Liver (tissue), 9 donors: ENCODE results near the gene LRRC8B. TPM values are rescaled to one million over a fixed set of nuclear protein-coding genes. Genes with fewer than 3 reads are reported as not detected.

Source experiments
- DNase-seq: peaks from one replicate; pipeline ENCODE4 v3.0.0-alpha.2; 2017; ENCODE audit warnings: low spot score
- H3K27ac ChIP-seq, 2 donors: one replicate each; pipeline ENCODE4 v1.7.0; 2013; ENCODE audit warnings: inconsistent platforms in 2 of 2, low read length in 2 of 2, control low read depth in 1 of 2, low read depth in 1 of 2, mild to moderate bottlenecking in 1 of 2
- H3K27me3 ChIP-seq, 4 donors: one replicate each; pipeline versions ENCODE4 v1.6.1 to v1.7.0; 2013; ENCODE audit warnings: low read length in 3 of 4, inconsistent platforms in 1 of 4, mild to moderate bottlenecking in 1 of 4, moderate library complexity in 1 of 4; ENCODE audit not compliant: control insufficient read depth in 4 of 4, insufficient read depth in 4 of 4
- H3K36me3 ChIP-seq, 4 donors: one replicate each; pipeline versions ENCODE4 v1.6.1 to v1.7.0; 2013; ENCODE audit warnings: low read length in 3 of 4, mild to moderate bottlenecking in 3 of 4, low read depth in 1 of 4, moderate library complexity in 1 of 4; ENCODE audit not compliant: control insufficient read depth in 4 of 4, insufficient read depth in 3 of 4
- H3K4me1 ChIP-seq, 4 donors: one replicate each; pipeline versions ENCODE4 v1.6.1 to v1.7.0; 2013; ENCODE audit warnings: low read length in 3 of 4, mild to moderate bottlenecking in 3 of 4, moderate library complexity in 1 of 4; ENCODE audit not compliant: control insufficient read depth in 4 of 4, insufficient read depth in 4 of 4
- H3K4me3 ChIP-seq, 3 donors: one replicate each; pipeline versions ENCODE4 v1.6.1 to v1.7.0; 2013; ENCODE audit warnings: low read length in 3 of 3, control low read depth in 1 of 3, low read depth in 1 of 3, mild to moderate bottlenecking in 1 of 3
- H3K9ac ChIP-seq, 2 donors: one replicate each; pipeline ENCODE4 v1.7.0; 2013; ENCODE audit warnings: low read length in 2 of 2, mild to moderate bottlenecking in 2 of 2, moderate library complexity in 2 of 2, control low read depth in 1 of 2, low read depth in 1 of 2
- H3K9me3 ChIP-seq, 4 donors: one replicate each; pipeline versions ENCODE4 v1.6.1 to v1.7.0; 2013; ENCODE audit warnings: low read length in 3 of 4; ENCODE audit not compliant: control insufficient read depth in 4 of 4
- EGR1 ChIP-seq, 2 donors: IDR thresholded peaks; 2 replicates each; pipeline ENCODE4 v1.6.1; 2016 to 2018; ENCODE audit warnings: antibody characterized with exemption in 2 of 2, low read depth in 2 of 2
- FOXA2 ChIP-seq: IDR thresholded peaks from 2 replicates; pipeline ENCODE4 v1.6.1; 2016; ENCODE audit warnings: antibody characterized with exemption
- GABPA ChIP-seq, 2 donors: IDR thresholded peaks in 1 of 2; conservative IDR thresholded peaks in 1 of 2; 2 replicates each; pipeline ENCODE4 v1.6.1; 2016; ENCODE audit warnings: antibody characterized with exemption in 2 of 2, mild to moderate bottlenecking in 1 of 2, moderate library complexity in 1 of 2
- HNF4A ChIP-seq, 2 donors: conservative IDR thresholded peaks; 2 replicates each; pipeline ENCODE4 v1.6.1; 2016; ENCODE audit warnings: antibody characterized with exemption in 2 of 2, mild to moderate bottlenecking in 2 of 2
- HNF4G ChIP-seq: IDR thresholded peaks from 2 replicates; pipeline ENCODE4 v1.6.1; 2016; ENCODE audit warnings: antibody characterized with exemption
- JUND ChIP-seq, 2 donors: IDR thresholded peaks; 2 replicates each; pipeline ENCODE4 v1.6.1; 2016; ENCODE audit warnings: antibody characterized with exemption in 2 of 2
- NR2F2 ChIP-seq: IDR thresholded peaks from 2 replicates; pipeline ENCODE4 v1.6.1; 2016; ENCODE audit warnings: antibody characterized with exemption
- SP1 ChIP-seq: IDR thresholded peaks from 2 replicates; pipeline ENCODE4 v1.6.1; 2018; ENCODE audit warnings: antibody characterized with exemption, mild to moderate bottlenecking
- TAF1 ChIP-seq: conservative IDR thresholded peaks from 2 replicates; pipeline ENCODE4 v1.6.1; 2016; ENCODE audit warnings: antibody characterized with exemption, mild to moderate bottlenecking
- YY1 ChIP-seq: IDR thresholded peaks from 2 replicates; pipeline ENCODE4 v1.6.1; 2016; ENCODE audit warnings: antibody characterized with exemption, mild to moderate bottlenecking
- WGBS: extraction: QIAGEN DNeasy Blood & Tissue Kit; methylation state at CpG from one replicate; pipeline ENCODE4 v1.1.7; 2013; 5-methylcytosine and 5-hydroxymethylcytosine counted together
- polyA plus RNA-seq, 2 donors: library from polyadenylated mRNA; stranded (reverse) in 1 of 2; unstranded in 1 of 2; fragments of 200-250 nt in 1 of 2; fragments of >200 nt in 1 of 2; fragmentation: Nextera tagmentation in 1 of 2; extraction: Ambion mirVana in 1 of 2; gene quantifications; one replicate each; pipeline versions ENCODE4 v1.2.1 to v1.2.3, GENCODE V29; 2013 to 2015
- total RNA-seq, 2 donors: library from RNA; depleted of rRNA; stranded (reverse); fragments of >200 nt; gene quantifications; one replicate each; pipeline ENCODE4 v1.2.3, GENCODE V29; 2014
- TF ChIP-seq, protein P1 (sequence below): IDR thresholded peaks from 2 replicates; pipeline ENCODE4 v1.6.1; 2016; ENCODE audit warnings: antibody characterized with exemption, mild to moderate bottlenecking
- TF ChIP-seq, protein P2 (sequence below): fragments of 150-350 bp; IDR thresholded peaks from 2 replicates; pipeline ENCODE4 v1.5.1; 2017; ENCODE audit warnings: improper control_type of control experiment, low read depth, low read length; ENCODE audit not compliant: missing input control
- TF ChIP-seq, protein P3 (sequence below): IDR thresholded peaks from 2 replicates; pipeline ENCODE4 v1.6.1; 2016; ENCODE audit warnings: antibody characterized with exemption
- TF ChIP-seq, protein P4 (sequence below): IDR thresholded peaks from 2 replicates; pipeline ENCODE4 v1.6.1; 2016; ENCODE audit warnings: antibody characterized with exemption
- donor health status: healthy.
- donor health status: healthy.
- donor health status: healthy.
- donor health status: healthy.
- donor health status: healthy.

LRRC8B gene
- total and polyA plus RNA-seq, 4 donors: 1.2 to 4.3 (median 2.5) TPM

DNA sequence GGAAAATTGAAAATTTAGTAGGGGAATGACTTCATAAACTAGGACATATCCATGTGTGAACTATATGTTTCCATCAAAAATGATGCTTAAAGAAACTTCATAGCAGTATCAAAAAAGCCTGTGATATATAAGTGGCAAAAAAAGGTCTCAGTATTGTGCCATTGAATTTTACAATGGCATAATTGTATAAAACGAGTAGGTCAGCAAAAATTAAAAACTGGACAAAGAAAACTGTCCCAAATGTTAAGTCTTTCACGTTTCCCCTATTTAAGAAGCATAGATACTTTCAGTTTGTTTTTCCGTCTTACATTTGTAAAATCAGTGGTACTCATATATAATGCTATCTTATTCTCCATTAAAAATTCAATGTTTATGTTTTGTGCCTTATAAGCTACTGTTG, 43.2 kb downstream of the LRRC8B start:
- Histone ChIP-seq H3K27me3 (no peaks in the 10 kb centered on the region), H3K27ac (no peak overlapping the region), H3K4me1 (peaks cover 0 to 4% (median under 1%) of the 10 kb centered on the region in 4 donors), H3K9me3 (no peaks in the 10 kb centered on the region), H3K9ac (no peak overlapping the region), H3K36me3 (no peaks in the 10 kb centered on the region), H3K4me3 (no peak overlapping the region)
- TF ChIP-seq YY1: no peak
- no peak for TF ChIP-seq JUND (IDR thresholded peaks at IDR 0.05)
- DNase-seq: no peak
- 63% methylated on average over 3 of the region's 3 CpGs for WGBS

DNA sequence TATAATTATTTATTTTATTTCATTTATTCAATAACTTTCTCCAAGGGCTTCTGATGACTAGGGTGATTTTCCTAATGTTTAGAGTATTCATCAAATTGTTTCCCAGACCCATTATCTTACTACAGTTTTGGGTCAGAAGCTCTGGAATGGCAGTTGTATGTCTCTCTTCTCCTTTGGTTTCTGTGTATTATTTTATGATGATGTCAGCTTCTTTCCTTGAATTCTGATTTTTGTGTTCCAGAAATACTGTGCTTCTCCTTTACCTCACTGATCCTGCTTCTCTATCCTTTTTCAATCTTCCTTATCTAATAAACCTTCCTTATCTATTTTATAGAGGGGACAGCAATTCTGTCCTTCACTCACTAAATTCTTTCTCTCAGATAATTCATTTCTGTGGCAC, 48.8 kb downstream of the LRRC8B start:
- TF ChIP-seq GABPA (IDR thresholded peaks at IDR 0.05 in 1 of 2, conservative IDR thresholded peaks at IDR 0.05 in 1 of 2) (no peak), FOXA2 (no peak), TAF1 (no peak), EGR1 (IDR thresholded peaks at IDR 0.05; ENCODE audit: low read depth in 2 of 2) (no peak), SP1 (no peak)
- TF ChIP-seq, protein P1, sequence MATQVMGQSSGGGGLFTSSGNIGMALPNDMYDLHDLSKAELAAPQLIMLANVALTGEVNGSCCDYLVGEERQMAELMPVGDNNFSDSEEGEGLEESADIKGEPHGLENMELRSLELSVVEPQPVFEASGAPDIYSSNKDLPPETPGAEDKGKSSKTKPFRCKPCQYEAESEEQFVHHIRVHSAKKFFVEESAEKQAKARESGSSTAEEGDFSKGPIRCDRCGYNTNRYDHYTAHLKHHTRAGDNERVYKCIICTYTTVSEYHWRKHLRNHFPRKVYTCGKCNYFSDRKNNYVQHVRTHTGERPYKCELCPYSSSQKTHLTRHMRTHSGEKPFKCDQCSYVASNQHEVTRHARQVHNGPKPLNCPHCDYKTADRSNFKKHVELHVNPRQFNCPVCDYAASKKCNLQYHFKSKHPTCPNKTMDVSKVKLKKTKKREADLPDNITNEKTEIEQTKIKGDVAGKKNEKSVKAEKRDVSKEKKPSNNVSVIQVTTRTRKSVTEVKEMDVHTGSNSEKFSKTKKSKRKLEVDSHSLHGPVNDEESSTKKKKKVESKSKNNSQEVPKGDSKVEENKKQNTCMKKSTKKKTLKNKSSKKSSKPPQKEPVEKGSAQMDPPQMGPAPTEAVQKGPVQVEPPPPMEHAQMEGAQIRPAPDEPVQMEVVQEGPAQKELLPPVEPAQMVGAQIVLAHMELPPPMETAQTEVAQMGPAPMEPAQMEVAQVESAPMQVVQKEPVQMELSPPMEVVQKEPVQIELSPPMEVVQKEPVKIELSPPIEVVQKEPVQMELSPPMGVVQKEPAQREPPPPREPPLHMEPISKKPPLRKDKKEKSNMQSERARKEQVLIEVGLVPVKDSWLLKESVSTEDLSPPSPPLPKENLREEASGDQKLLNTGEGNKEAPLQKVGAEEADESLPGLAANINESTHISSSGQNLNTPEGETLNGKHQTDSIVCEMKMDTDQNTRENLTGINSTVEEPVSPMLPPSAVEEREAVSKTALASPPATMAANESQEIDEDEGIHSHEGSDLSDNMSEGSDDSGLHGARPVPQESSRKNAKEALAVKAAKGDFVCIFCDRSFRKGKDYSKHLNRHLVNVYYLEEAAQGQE: no peak
- TF ChIP-seq, protein P2, sequence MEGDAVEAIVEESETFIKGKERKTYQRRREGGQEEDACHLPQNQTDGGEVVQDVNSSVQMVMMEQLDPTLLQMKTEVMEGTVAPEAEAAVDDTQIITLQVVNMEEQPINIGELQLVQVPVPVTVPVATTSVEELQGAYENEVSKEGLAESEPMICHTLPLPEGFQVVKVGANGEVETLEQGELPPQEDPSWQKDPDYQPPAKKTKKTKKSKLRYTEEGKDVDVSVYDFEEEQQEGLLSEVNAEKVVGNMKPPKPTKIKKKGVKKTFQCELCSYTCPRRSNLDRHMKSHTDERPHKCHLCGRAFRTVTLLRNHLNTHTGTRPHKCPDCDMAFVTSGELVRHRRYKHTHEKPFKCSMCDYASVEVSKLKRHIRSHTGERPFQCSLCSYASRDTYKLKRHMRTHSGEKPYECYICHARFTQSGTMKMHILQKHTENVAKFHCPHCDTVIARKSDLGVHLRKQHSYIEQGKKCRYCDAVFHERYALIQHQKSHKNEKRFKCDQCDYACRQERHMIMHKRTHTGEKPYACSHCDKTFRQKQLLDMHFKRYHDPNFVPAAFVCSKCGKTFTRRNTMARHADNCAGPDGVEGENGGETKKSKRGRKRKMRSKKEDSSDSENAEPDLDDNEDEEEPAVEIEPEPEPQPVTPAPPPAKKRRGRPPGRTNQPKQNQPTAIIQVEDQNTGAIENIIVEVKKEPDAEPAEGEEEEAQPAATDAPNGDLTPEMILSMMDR: no peak
- TF ChIP-seq, protein P3, sequence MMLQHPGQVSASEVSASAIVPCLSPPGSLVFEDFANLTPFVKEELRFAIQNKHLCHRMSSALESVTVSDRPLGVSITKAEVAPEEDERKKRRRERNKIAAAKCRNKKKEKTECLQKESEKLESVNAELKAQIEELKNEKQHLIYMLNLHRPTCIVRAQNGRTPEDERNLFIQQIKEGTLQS: no peak
- Histone ChIP-seq H3K9me3 (no peaks in the 10 kb centered on the region), H3K9ac (no peak overlapping the region), H3K36me3 (no peaks in the 10 kb centered on the region), H3K27ac (no peak overlapping the region), H3K27me3 (no peaks in the 10 kb centered on the region), H3K4me3 (no peak overlapping the region), H3K4me1 (peaks cover 0 to 3% (median 0%) of the 10 kb centered on the region in 4 donors)
- DNase-seq: no peak

DNA sequence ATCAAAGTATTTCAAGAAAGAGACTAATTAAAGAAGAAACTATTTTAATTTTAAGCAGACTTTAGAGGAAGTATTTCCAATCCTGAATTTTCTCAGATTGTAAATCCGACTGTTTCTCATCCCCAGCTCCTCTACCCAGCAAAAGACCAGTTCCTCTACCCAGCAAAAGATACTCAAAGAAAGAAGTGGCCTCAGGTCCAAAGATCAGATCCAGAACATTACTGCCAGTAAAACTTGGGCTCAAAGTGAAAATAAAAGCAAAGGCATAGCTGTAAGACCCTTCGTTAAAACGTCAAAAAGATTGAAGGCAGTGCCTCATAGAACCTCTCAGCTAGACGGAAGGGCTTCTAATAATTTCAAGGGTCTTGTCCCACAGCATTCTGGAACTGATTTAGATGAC, 50.0 kb downstream of the LRRC8B start:
- Histone ChIP-seq H3K4me1 (peaks cover 0 to 3% (median 0%) of the 10 kb centered on the region in 4 donors), H3K9me3 (no peaks in the 10 kb centered on the region), H3K27ac (peak overlapping the region in 1 of 2 donors; percentile 11), H3K4me3 (no peak overlapping the region), H3K9ac (no peak overlapping the region), H3K36me3 (no peaks in the 10 kb centered on the region), H3K27me3 (no peaks in the 10 kb centered on the region)
- WGBS: 41% methylated on average over 4 of the region's 4 CpGs
- DNase-seq: no peak
- TF ChIP-seq, protein P4, sequence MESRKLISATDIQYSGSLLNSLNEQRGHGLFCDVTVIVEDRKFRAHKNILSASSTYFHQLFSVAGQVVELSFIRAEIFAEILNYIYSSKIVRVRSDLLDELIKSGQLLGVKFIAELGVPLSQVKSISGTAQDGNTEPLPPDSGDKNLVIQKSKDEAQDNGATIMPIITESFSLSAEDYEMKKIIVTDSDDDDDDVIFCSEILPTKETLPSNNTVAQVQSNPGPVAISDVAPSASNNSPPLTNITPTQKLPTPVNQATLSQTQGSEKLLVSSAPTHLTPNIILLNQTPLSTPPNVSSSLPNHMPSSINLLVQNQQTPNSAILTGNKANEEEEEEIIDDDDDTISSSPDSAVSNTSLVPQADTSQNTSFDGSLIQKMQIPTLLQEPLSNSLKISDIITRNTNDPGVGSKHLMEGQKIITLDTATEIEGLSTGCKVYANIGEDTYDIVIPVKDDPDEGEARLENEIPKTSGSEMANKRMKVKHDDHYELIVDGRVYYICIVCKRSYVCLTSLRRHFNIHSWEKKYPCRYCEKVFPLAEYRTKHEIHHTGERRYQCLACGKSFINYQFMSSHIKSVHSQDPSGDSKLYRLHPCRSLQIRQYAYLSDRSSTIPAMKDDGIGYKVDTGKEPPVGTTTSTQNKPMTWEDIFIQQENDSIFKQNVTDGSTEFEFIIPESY: no peak
- TF ChIP-seq HNF4G (peak; percentile 33), HNF4A (conservative IDR thresholded peaks at IDR 0.05) (peak; percentile 83 to 91), NR2F2 (no peak), JUND (IDR thresholded peaks at IDR 0.05) (no peak), YY1 (no peak), SP1 (peak; percentile 26), EGR1 (IDR thresholded peaks at IDR 0.05; ENCODE audit: low read depth in 2 of 2) (no peak)
- TF ChIP-seq, protein P3: no peak
- TF ChIP-seq, protein P1: no peak
